ENCODE measurements around the gene MDH1B.

GRCh38 chr2:206801418-206802189 lies 36.5 kb upstream of the MDH1B start:
- TF ChIP-seq CTCF (conservative IDR thresholded peaks at IDR 0.05) (no peak), EZH2 (IDR thresholded peaks at IDR 0.05; ENCODE audit: low read depth) (no peak)

Measured in PC-9 (cell line).